HCT116 (cell line): Measurements from ENCODE around the gene MCUR1. TPM values are rescaled to one million over a fixed set of nuclear protein-coding genes. Genes with fewer than 3 reads are reported as not detected.

Experiments used
- ATAC-seq: fragments of 200-7000 bp; cut with Tn5 transposase; 2 replicates; pipeline ENCODE4 v1.9.1; 2020; ENCODE audit warnings: mild to moderate bottlenecking, moderate library complexity
- BruUV-seq: library from RNA; stranded (reverse); fragments of 400-500 nt; replicated peaks from 2 replicates; lab custom pipeline; 2021; lab: Mats Ljungman, UMichigan
- CTCF ChIA-PET: fragments of 300-600 bp; sonication (Branson Sonifier 250); formaldehyde crosslinking; loops from one replicate; lab custom pipeline; 2021; ENCODE audit warnings: antibody characterized with exemption; lab: Charles Lee
- POLR2A ChIA-PET: fragments of 300-600, 350-600 bp; sonication (Branson Sonifier 250); formaldehyde crosslinking; loops from one replicate; lab custom pipeline; 2021; ENCODE audit warnings: antibody characterized with exemption; lab: Charles Lee
- RAD21 ChIA-PET, 2 experiments: fragments of 300-600 bp; sonication (Branson Sonifier 250); formaldehyde crosslinking; loops; one replicate each; lab custom pipeline; 2023; ENCODE audit warnings: low total read pairs in 2 of 2; ENCODE audit not compliant: uncharacterized antibody in 2 of 2, unreplicated experiment in 2 of 2, low non-redundant PET in 1 of 2; lab: Charles Lee
- DNase-seq: peaks from one replicate; pipeline ENCODE4 v3.0.0-alpha.2; 2010; ENCODE audit warnings: low read depth, low spot score
- H2AFZ ChIP-seq: fragments of 200-600 bp; shearing (Covaris generic), sonication (generic); 2 replicates; pipeline ENCODE4 v1.6.1; 2017; ENCODE audit warnings: low read depth, mixed run types, mixed read lengths, antibody characterized with exemption, low read length; ENCODE audit not compliant: poor library complexity, severe bottlenecking
- H3K27ac ChIP-seq: 2 replicates; pipeline ENCODE4 v1.5.1; 2012; ENCODE audit warnings: low read depth, low read length
- H3K27me3 ChIP-seq: fragments of 200-600 bp; sonication (generic); 2 replicates; pipeline ENCODE4 v1.6.1; 2016; ENCODE audit warnings: mixed run types, low read length, mixed read lengths; ENCODE audit not compliant: insufficient read depth
- H3K36me3 ChIP-seq, 2 experiments: fragments of 200-500 bp in 1 of 2; fragments of 200-600 bp in 1 of 2; sonication (Bioruptor generic) in 1 of 2; sonication (generic) in 1 of 2; 2 replicates each; pipeline versions ENCODE4 v1.5.1 to v1.6.1; 2014 to 2016; ENCODE audit warnings: low read length in 2 of 2, inconsistent platforms in 1 of 2, mixed read lengths in 1 of 2, mixed run types in 1 of 2; ENCODE audit not compliant: insufficient read depth in 2 of 2, control insufficient read depth in 1 of 2
- H3K4me1 ChIP-seq, 2 experiments: fragments of 200-600 bp in 1 of 2; sonication (generic) in 1 of 2; 2 replicates each; pipeline versions ENCODE4 v1.5.1 to v1.6.1; 2012 to 2017; ENCODE audit warnings: low read length in 2 of 2, inconsistent platforms in 1 of 2, mild to moderate bottlenecking in 1 of 2, mixed read lengths in 1 of 2, mixed run types in 1 of 2, moderate library complexity in 1 of 2; ENCODE audit not compliant: insufficient read depth in 2 of 2, control insufficient read depth in 1 of 2
- H3K4me2 ChIP-seq: fragments of 200-600 bp; sonication (generic); 2 replicates; pipeline ENCODE4 v1.6.1; 2017; ENCODE audit warnings: mixed run types, low read length, mixed read lengths
- H3K4me3 ChIP-seq, 2 experiments: fragments of 200-600 bp in 1 of 2; sonication (generic) in 1 of 2; replicated peaks in 1 of 2; 2 replicates each; pipeline ENCODE4 v1.5.1; 2011 to 2016; ENCODE audit warnings: low read length in 2 of 2, control low read depth in 1 of 2, low read depth in 1 of 2, mild to moderate bottlenecking in 1 of 2, mixed read lengths in 1 of 2, mixed run types in 1 of 2
- H3K79me2 ChIP-seq: fragments of 200-600 bp; sonication (generic); 2 replicates; pipeline ENCODE4 v1.6.1; 2017; ENCODE audit warnings: mild to moderate bottlenecking, mixed run types, low read length, moderate library complexity, mixed read lengths; ENCODE audit not compliant: insufficient read depth
- H3K9ac ChIP-seq: fragments of 200-600 bp; sonication (generic); 2 replicates; pipeline ENCODE4 v1.6.1; 2016; ENCODE audit warnings: low read length, mixed read lengths
- H3K9me2 ChIP-seq: fragments of 200-600 bp; sonication (generic), shearing (Covaris generic); 2 replicates; pipeline ENCODE4 v1.6.1; 2017; ENCODE audit warnings: mixed run types, mild to moderate bottlenecking, moderate library complexity; ENCODE audit not compliant: insufficient read depth
- H3K9me3 ChIP-seq, 2 experiments: fragments of 200-500 bp in 1 of 2; fragments of 200-600 bp in 1 of 2; sonication (Bioruptor generic) in 1 of 2; sonication (generic) in 1 of 2; 2 replicates each; pipeline ENCODE4 v1.6.1; 2014 to 2017; ENCODE audit warnings: low read length in 2 of 2, mixed read lengths in 2 of 2, inconsistent platforms in 1 of 2, low read depth in 1 of 2, mild to moderate bottlenecking in 1 of 2, mixed run types in 1 of 2, moderate library complexity in 1 of 2; ENCODE audit not compliant: control insufficient read depth in 1 of 2, insufficient read depth in 1 of 2
- H4K20me1 ChIP-seq: fragments of 200-600 bp; sonication (generic), shearing (Covaris generic); 2 replicates; pipeline ENCODE4 v1.6.1; 2017; ENCODE audit warnings: mixed run types, mild to moderate bottlenecking, moderate library complexity; ENCODE audit not compliant: insufficient read depth
- CBX3 ChIP-seq: IDR thresholded peaks from 2 replicates; pipeline ENCODE4 v1.6.1; 2012; ENCODE audit warnings: low read depth
- CEBPB ChIP-seq: IDR thresholded peaks from 2 replicates; pipeline ENCODE4 v1.6.1; 2012; ENCODE audit warnings: low read depth
- EGR1 ChIP-seq: IDR thresholded peaks from 2 replicates; pipeline ENCODE4 v1.6.1; 2012; ENCODE audit warnings: low read depth
- EZH2phosphoT487 ChIP-seq: fragments of 200-600 bp; IDR thresholded peaks from 2 replicates; pipeline ENCODE4 v1.6.1; 2018; ENCODE audit warnings: antibody characterized with exemption, borderline replicate concordance
- FOSL1 ChIP-seq: IDR thresholded peaks from 2 replicates; pipeline ENCODE4 v1.6.1; 2012; ENCODE audit warnings: low read depth
- JUND ChIP-seq: IDR thresholded peaks from 2 replicates; pipeline ENCODE4 v1.6.1; 2012
- POLR2A ChIP-seq: IDR thresholded peaks from 2 replicates; pipeline ENCODE4 v1.7.0; 2011; ENCODE audit warnings: borderline replicate concordance; ENCODE audit not compliant: insufficient read depth, insufficient read length; ENCODE audit errors: extremely low read depth
- POLR2AphosphoS5 ChIP-seq: IDR thresholded peaks from 2 replicates; pipeline ENCODE4 v1.6.1; 2011; ENCODE audit warnings: mild to moderate bottlenecking, low read depth, low read length, moderate library complexity
- SIN3A ChIP-seq: IDR thresholded peaks from 2 replicates; pipeline ENCODE4 v1.6.1; 2012; ENCODE audit warnings: low read depth
- SP1 ChIP-seq: IDR thresholded peaks from 2 replicates; pipeline ENCODE4 v1.6.1; 2012; ENCODE audit warnings: low read depth
- TCF7L2 ChIP-seq: IDR thresholded peaks from 2 replicates; pipeline ENCODE4 v1.7.0; 2011; ENCODE audit warnings: borderline replicate concordance, inconsistent platforms; ENCODE audit not compliant: insufficient read depth, insufficient read length; ENCODE audit errors: extremely low read depth
- YY1 ChIP-seq: IDR thresholded peaks from 2 replicates; pipeline ENCODE4 v1.6.1; 2011; ENCODE audit warnings: low read length, low read depth, moderate library complexity, mild to moderate bottlenecking; ENCODE audit not compliant: insufficient replicate concordance; ENCODE audit errors: extremely low read depth
- ZFX ChIP-seq: fragments of 450-650 bp; IDR thresholded peaks from 2 replicates; pipeline ENCODE4 v1.6.1; 2017
- intact Hi-C: fragments of 100-400 bp; cut with micrococcal nuclease; formaldehyde crosslinking; loops from 2 replicates; pipeline ENCODE4 v1.10.0; 2022
- total RNA-seq: library from RNA; stranded (reverse); gene quantifications from one replicate; pipeline ENCODE4 v1.2.1, GENCODE V29; 2021; ENCODE audit not compliant: unreplicated experiment
- TF ChIP-seq, protein P1 (sequence below), 3 experiments: fragments of 200-600 bp in 1 of 3; sonication (generic) in 1 of 3; IDR thresholded peaks in 2 of 3; conservative IDR thresholded peaks in 1 of 3; 2 replicates each; pipeline ENCODE4 v1.5.1; 2012 to 2017; ENCODE audit warnings: low read depth in 2 of 3, low read length in 2 of 3, antibody characterized with exemption in 1 of 3, borderline replicate concordance in 1 of 3, control low read depth in 1 of 3, mild to moderate bottlenecking in 1 of 3, mixed read lengths in 1 of 3, mixed run types in 1 of 3, moderate library complexity in 1 of 3; ENCODE audit not compliant: insufficient read depth in 1 of 3
- TF ChIP-seq, protein P2 (sequence below): IDR thresholded peaks from 2 replicates; pipeline ENCODE4 v1.6.1; 2011; ENCODE audit warnings: mild to moderate bottlenecking, low read length, moderate library complexity; ENCODE audit not compliant: insufficient replicate concordance; ENCODE audit errors: extremely low read depth
- TF ChIP-seq, protein P3 (sequence below): IDR thresholded peaks from 2 replicates; pipeline ENCODE4 v1.6.1; 2012

MCUR1 gene
- total RNA-seq, 1 experiment from 2014 or later, result 33.2 TPM

DNA sequence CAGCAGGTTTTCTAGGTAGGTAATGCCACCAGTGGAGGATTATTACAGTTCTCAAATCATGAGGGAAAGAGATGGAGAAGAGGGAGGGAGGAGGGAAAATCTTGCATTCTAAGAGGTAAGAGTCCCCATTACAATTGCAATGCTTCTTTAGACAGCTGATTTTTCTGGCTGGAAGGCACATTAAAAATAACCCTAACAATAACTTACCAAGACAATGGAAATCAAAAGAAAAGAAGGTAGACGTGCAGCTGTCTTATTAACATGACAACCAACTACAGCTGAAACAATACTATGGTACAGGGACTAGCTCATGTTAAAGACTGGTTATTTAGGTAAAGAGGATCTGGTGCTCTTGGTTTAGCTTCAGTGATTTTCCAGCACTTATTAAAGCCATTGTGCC, 24.6 kb downstream of the MCUR1 start:
- no peaks in the 10 kb centered on the region for H4K20me1 ChIP-seq
- TF ChIP-seq YY1 (no peak), EGR1 (no peak), ZFX (no peak), TCF7L2 (no peak), SP1 (no peak), SIN3A (no peak), POLR2A (no peak), CBX3 (no peak), POLR2AphosphoS5 (no peak), JUND (no peak)
- TF ChIP-seq, protein P1, sequence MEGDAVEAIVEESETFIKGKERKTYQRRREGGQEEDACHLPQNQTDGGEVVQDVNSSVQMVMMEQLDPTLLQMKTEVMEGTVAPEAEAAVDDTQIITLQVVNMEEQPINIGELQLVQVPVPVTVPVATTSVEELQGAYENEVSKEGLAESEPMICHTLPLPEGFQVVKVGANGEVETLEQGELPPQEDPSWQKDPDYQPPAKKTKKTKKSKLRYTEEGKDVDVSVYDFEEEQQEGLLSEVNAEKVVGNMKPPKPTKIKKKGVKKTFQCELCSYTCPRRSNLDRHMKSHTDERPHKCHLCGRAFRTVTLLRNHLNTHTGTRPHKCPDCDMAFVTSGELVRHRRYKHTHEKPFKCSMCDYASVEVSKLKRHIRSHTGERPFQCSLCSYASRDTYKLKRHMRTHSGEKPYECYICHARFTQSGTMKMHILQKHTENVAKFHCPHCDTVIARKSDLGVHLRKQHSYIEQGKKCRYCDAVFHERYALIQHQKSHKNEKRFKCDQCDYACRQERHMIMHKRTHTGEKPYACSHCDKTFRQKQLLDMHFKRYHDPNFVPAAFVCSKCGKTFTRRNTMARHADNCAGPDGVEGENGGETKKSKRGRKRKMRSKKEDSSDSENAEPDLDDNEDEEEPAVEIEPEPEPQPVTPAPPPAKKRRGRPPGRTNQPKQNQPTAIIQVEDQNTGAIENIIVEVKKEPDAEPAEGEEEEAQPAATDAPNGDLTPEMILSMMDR (IDR thresholded peaks at IDR 0.05 in 2 of 3, conservative IDR thresholded peaks at IDR 0.05 in 1 of 3; ENCODE audit: borderline replicate concordance in 1 of 3, insufficient read depth in 1 of 3, low read depth in 2 of 3, low read length in 2 of 3), result no peak
- TF ChIP-seq, all 23 proteins: peak for 0
- Histone ChIP-seq H3K4me1 (no peaks in the 10 kb centered on the region), H3K9ac (no peak overlapping the region), H3K9me3 (no peaks in the 10 kb centered on the region), H3K79me2 (no peaks in the 10 kb centered on the region), H2AFZ (no peak overlapping the region), H3K27me3 (no peaks in the 10 kb centered on the region), H3K36me3 (peaks cover 10 to 12% of the 10 kb centered on the region in 2 experiments; a peak in 2 of 4 replicates), H3K4me2 (no peak overlapping the region), H3K27ac (no peak overlapping the region), H3K9me2 (no peaks in the 10 kb centered on the region), H3K4me3 (no peak overlapping the region)
- intact Hi-C loops, result no loop called here
- no TSS peak for BruUV-seq
- RAD21 ChIA-PET, result interaction anchor here in 1 of 2 experiments (0.7 kb wide), 1 partner anchor 8 kb away, joined by 3 read pairs; no protein-coding TSS in a partner anchor
- DNase-seq (no peak), ATAC-seq (no peak)
- POLR2A ChIA-PET, result no interaction called here
- CTCF ChIA-PET, result no interaction called here

DNA sequence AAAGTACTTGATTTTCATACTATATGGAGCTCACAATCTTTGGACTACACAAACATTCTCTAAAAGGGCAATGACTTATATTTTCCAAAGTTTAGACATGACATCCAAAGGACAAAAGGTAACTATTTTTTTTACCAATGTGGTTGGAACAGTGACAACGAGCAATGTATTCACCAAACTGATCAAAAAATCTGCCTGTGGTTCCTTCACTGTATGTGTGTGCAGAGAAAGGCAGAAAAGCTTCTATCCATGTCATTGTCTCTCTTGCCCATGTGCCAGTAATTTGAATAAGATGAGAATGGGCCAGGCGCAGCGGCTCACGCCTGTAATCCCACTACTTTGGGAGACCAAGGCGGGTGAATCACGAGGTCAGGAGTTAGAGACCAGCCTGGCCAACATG, 25.5 kb downstream of the MCUR1 start:
- Histone ChIP-seq H3K9ac (no peak overlapping the region), H3K36me3 (peaks cover 6 to 12% of the 10 kb centered on the region in 2 experiments; a peak in 2 of 4 replicates), H3K79me2 (no peaks in the 10 kb centered on the region), H2AFZ (no peak overlapping the region), H4K20me1 (no peaks in the 10 kb centered on the region), H3K9me3 (no peaks in the 10 kb centered on the region), H3K4me3 (no peak overlapping the region), H3K9me2 (no peaks in the 10 kb centered on the region), H3K27me3 (no peaks in the 10 kb centered on the region), H3K4me1 (no peaks in the 10 kb centered on the region), H3K27ac (no peak overlapping the region), H3K4me2 (no peak overlapping the region)
- intact Hi-C loops, result no loop called here
- DNase-seq, result no peak
- ChIA-PET CTCF (no interaction called here), POLR2A (no interaction called here), RAD21 (no interaction called here)
- no TSS peak for BruUV-seq
- no peak for ATAC-seq
- TF ChIP-seq, protein P1 (IDR thresholded peaks at IDR 0.05 in 2 of 3, conservative IDR thresholded peaks at IDR 0.05 in 1 of 3; ENCODE audit: borderline replicate concordance in 1 of 3, insufficient read depth in 1 of 3, low read depth in 2 of 3, low read length in 2 of 3), result no peak
- TF ChIP-seq EGR1 (no peak), FOSL1 (no peak), EZH2phosphoT487 (no peak), CEBPB (no peak)
- TF ChIP-seq, protein P2, sequence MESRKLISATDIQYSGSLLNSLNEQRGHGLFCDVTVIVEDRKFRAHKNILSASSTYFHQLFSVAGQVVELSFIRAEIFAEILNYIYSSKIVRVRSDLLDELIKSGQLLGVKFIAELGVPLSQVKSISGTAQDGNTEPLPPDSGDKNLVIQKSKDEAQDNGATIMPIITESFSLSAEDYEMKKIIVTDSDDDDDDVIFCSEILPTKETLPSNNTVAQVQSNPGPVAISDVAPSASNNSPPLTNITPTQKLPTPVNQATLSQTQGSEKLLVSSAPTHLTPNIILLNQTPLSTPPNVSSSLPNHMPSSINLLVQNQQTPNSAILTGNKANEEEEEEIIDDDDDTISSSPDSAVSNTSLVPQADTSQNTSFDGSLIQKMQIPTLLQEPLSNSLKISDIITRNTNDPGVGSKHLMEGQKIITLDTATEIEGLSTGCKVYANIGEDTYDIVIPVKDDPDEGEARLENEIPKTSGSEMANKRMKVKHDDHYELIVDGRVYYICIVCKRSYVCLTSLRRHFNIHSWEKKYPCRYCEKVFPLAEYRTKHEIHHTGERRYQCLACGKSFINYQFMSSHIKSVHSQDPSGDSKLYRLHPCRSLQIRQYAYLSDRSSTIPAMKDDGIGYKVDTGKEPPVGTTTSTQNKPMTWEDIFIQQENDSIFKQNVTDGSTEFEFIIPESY, result no peak
- TF ChIP-seq, protein P3, sequence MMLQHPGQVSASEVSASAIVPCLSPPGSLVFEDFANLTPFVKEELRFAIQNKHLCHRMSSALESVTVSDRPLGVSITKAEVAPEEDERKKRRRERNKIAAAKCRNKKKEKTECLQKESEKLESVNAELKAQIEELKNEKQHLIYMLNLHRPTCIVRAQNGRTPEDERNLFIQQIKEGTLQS, result no peak
